HG03196 (cell line): Measurements from ENCODE around the gene ABCG1.

Experiments
- ATAC-seq: cut with Tn5 transposase; IDR thresholded peaks from one replicate; pipeline ENCODE4 v1.9.1; 2021; ENCODE audit not compliant: unreplicated experiment

Gene ABCG1

DNA sequence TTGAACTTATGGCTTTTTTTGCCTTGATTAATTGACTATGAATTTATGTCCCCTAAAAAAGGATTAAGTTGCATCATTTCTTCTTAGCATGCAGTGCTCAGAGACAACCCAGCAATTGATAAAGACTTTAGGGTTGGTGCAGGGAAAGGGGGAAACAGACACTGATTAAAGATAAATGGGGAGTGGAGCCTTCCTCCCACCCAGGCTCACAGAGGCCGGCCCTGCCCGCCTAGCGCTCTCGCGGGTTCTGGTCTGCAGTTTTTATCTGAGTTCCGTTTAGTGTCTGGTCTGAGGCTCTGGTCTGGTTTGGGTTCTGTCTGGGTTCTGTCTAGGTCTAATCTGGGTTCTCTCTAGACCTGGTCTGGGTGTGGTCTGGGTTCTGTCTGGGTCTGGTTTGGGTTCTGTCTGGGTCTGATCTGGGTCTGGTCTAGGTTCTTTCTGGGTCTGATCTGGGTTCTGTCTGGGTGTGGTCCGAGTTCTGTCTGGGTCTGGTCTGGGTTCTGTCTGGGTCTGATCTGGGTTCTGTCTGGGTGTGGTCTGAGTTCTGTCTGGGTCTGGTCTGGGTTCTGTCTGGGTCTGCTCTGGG is 48.1 kb downstream of the ABCG1 start:
- ATAC-seq = no peak

DNA sequence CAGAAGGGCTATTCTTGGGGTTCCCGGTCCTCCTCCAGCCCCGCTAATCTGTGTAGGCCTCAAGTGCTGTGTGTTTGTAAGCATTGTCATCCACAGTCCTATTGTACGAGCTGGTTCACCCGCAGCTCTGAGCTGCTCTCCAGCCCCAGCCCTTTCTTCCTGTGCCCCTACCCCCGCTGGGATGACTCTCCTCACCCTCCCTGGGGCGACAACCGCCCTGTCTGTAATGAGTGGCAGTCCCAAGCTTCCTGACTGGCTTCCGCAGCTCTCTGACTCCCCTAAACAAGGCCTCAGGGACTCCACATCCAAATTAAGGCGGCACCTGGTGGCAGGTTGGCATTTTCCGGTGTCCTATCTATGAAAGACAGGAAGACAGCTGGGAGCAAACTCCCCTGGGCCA is 50.4 kb downstream of the ABCG1 start:
- ATAC-seq = no peak

DNA sequence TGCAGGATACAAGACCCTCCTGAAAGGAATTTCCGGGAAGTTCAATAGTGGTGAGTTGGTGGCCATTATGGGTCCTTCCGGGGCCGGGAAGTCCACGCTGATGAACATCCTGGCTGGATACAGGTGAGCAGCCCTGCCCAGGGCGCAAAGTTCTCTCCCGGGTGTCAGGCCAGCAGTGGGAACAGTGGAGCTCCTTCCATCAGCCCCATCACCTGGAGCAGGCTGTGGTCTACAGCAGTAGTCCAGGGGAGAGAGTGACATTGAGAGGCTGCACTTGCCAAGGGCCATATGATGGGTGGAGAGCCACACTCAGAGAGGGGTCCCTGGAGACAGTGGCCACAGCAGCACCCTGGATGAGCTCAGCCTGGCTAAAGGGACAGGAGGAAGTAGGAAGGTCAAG is 52.1 kb downstream of the ABCG1 start:
- ATAC-seq = no peak

DNA sequence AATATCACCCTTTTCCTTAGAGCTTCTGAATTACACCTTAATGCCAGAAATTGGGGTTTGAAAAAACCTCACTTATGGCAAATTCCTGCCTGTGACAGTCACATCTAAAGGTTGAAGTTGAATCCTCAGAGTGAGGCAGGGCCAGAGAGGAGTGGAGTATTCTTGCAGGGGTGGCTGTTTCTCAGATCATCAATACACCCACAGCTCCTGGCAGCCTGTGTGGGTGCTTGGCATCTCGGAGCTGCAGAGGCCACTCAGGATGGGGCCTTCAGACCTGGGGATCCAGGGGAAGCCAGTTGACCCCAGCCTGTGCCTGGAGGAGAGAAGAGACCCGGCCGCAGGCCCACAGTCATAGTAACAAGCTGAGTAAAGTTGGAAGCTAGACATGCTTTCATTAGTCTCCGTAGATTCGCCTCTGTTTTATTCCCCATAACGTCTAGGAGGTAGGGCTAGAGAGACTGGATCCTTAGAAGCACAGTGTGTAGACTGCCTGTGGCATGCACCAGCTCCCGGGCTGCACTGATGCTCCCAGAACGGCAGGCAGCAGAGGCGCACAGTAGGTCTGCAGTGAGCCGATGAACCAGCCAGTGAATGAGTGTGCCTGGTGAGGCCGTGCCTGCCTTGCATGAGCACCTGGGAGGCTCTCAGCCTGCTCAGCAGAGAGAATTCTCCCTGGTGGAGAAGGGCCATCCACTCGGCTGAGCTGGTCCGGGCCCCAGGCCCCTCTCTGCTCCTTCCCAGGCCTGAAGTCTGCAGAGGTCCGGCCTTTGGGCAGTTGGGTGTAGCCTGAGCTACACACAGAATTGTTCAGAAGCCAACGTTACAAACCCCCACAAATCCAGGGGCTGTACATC is 53.4 kb downstream of the ABCG1 start:
- no peak for ATAC-seq

DNA sequence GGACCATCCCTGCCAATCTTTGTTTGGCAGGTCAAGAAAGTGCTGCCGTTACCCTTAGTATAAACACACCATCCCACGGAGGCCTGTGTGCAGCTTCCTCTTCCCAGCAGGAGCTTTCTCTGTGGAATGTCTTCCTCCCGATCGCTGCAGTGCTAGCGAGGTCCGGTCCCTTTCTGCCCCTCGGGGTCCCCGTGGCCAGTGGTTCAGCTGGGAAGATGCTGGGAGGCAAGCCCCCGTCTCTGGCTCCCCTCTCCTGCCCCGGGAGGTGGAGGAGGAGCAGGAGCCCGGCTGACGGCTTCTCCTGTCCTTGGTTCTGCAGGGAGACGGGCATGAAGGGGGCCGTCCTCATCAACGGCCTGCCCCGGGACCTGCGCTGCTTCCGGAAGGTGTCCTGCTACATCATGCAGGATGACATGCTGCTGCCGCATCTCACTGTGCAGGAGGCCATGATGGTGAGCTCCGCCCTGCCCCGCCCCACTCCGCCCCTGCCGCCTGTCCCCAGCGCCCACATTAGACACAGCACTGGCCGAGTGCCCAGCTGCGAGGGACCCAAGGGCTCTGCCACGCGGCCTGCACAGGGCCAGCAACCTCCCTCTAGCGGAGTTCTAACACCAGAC is 54.2 kb downstream of the ABCG1 start:
- no peak for ATAC-seq

DNA sequence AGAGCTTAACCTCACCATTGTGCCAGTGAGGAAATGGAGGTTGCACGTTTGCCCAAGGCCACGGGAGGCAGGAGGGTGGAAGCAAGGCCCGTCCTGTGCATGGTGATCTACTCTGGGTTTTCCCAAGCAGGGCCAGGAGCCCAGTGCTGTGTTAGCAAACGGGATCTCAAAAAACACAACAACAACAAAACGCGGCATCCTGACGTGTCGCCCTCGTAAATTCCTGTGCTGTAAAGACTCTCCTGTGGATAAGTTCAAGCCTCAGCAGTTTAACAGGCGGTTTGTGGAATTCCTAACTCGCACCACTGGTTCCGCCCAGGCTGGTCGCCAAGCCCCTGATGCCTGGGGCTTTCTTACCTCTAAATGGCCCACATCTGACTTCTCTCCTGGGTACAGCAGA is 57.1 kb downstream of the ABCG1 start:
- no peak for ATAC-seq

DNA sequence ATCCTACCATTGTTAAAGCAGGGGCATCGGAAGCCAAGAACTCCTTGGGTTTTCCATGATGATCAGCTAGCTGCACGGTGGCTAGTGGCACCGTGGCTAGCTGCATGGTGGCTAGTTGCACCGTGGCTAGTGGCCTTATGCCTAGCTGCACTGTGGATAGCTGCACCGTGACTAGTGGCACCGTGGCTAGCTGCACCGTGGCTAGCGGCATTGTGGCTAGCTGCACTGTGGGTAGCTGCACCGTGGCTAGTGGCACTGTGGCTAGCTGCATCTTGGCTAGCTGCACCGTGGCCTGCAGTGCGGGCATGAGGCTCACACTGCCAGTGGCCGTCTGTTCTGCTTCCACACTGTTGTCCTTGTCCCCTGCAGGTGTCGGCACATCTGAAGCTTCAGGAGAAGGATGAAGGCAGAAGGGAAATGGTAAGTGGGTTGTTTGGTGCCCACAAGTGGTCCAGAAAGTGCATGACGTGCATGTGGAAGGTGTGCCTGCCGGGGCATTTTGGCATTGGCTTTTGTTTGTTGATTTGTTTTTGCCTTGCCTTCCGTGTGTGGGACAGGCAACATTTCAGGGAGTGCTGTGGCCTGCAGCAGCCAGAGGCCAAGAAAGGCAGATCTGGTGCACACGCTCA is 57.7 kb downstream of the ABCG1 start:
- no peak for ATAC-seq

DNA sequence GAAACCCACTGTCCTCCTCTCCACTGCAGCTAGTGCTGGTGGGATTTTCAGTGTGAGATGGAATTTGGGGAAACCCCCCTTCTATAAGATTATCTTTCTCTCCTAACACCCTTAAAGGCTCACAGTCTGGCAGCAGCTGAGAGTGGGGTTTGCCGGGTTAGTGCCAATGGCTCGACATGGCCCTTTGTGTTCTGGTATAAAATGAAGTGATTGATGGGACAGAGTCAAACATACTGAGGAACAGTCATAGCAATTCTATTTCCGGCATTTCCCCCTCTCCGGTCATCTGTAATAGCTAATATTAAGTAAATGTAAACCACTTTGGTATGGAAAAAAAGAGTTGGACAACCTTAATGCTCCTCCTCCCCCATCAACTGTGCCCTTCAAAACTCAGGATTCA is 58.7 kb downstream of the ABCG1 start:
- ATAC-seq = no peak

DNA sequence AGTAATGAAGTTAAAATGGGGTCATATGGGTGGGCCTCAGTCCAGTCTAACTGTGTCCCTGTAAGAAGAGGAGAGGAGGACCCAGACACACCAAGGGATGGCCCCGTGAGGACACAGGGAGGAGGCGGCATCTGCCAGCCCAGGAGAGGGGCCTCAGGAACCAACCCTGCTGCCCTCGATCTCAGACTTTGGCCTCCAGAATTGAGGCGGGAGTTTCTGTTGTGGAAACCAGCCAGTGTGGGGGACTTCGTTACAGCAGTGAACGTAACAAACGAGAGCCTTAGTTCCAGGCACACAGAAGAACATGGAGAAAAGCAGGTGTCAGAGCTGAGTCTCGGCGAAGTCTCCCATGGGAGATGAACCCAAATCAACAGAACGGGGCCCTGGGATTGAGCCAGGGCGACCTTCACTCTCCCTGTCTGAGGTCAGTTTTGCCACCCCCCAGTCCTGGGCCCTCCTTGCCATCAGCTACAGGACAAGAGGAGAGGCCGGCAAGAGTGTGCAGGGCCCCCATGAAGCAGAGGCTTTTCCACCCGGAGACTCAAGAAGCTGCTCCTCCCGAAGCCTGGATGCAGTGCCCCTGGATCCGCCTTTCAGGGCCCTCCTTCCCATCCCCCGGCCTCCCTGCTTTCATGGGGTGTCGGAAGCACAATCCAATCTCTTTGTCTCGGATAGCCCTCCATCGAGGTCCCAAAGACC is 59.7 kb downstream of the ABCG1 start:
- no peak for ATAC-seq

DNA sequence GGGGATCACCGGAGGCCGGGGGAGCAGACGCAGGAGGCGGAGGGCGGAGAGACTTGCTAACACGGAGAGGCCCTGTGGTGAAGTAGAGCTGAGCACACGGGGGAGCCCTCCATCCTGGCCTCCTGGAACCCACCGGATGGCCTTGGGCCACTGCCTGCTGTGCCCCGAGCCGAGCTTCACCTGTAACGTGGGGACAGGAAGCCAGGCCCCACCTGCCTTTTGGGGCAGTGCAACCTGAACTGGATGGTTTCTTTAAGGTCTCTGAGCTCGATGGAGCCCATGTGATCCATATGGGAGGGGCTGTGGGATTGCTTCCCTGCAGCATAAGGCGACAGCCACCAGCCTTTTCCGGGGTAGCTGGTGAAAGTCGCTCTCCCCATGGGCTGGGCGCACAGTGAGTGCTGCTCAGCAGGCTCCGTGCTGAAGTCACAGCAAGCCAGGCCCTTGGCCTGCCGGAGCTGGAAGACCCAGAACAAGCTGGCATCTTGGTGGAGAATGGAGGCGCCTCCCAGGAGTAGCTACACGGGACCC is 60.5 kb downstream of the ABCG1 start:
- no peak for ATAC-seq

DNA sequence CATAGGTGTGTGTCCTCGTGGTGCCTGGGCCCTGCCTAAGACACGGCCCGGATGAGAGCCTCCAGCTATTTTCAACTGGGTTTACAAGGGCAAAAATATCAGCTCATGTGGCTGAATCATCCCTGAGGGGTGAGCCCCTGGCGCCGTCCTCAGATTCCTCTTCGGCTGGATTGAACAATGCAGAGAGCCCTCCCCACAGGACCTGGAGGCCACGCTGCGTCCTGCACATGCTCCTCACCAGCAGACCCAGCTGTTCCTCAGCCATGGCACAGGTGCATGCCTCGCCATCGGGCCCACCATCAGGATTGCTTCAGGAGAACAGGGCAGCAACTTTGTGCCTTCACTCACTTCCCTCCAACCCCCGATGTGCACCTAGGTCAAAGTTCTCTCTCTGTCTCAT is 60.9 kb downstream of the ABCG1 start:
- ATAC-seq = no peak

DNA sequence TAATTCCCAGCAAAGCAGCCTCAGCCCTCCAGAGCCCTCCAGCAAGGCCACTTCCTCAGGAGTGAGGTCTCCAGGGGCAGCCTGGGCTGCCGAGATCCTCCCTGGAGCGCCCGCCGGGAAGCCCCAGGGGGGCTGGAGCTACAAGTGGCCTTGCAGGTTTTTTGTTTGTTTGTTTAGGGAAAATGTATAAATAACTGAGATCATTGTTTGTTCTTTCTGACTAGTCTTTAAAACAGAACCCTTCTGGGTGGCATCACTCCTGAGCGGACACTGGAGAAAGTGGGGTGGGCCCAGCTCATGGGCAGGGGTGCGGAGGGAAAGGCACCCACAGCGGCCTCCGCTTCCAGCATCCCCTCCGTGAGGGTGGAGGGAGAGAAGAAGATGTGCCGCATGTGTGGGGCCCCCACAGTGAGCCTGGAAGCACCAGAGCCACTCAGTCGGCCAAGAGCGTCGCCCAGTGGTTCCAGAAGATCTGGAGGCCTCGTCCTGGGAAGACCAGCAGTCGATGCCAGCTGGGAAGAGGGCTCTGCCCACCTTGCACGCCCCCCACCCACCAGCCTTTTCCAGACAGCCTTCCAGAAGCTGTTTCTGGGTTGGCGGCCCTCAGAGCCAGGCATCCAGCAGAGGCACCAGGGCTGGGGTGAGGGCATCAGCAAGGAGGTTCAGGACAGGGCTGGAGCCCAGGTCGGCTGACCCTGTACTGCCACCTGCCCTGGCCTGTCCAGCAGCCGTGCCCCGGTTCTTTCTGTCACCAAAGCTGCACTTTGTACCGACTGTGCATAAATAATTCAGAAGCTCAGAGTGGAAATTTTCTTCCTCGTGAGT is 61.6 kb downstream of the ABCG1 start:
- ATAC-seq = no peak

DNA sequence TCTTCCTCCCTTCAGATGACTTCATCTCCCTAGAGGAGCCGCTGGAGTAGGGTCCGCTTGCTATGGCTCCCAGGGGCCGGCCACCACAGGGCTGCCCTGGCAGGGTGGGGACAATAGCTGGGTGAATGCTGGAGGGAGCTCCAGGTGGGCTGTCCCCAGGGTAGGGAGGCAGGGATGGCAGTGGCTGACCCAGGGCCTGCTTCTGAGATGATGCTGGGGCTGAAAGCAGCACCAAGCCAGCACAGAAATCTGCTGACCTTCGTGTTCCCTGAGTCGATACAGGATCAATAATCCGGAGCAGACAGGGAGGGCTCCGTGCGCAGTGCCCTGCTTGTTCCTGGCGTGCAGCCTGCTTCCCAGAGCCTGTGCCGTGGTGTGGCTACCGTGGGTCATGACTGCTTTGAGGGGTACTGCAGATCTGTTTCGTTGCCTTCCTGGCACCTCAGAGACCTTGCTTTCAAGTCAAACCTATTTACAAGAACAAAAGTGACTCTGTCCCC is 62.3 kb downstream of the ABCG1 start:
- ATAC-seq = no peak

DNA sequence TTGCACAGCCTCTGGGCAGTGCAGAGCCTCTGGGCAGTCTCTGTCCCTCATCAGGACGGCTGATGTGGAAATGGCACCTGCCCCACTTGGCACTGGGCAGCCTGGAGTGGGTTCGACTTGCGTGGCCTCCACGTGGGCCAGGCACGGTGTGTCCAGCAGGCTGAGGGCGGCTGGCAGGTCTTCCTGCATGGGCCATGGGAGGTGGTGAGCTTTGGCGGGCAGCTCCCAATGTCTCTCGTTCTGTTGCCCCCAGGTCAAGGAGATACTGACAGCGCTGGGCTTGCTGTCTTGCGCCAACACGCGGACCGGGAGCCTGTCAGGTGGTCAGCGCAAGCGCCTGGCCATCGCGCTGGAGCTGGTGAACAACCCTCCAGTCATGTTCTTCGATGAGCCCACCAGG is 63.1 kb downstream of the ABCG1 start:
- ATAC-seq = no peak

DNA sequence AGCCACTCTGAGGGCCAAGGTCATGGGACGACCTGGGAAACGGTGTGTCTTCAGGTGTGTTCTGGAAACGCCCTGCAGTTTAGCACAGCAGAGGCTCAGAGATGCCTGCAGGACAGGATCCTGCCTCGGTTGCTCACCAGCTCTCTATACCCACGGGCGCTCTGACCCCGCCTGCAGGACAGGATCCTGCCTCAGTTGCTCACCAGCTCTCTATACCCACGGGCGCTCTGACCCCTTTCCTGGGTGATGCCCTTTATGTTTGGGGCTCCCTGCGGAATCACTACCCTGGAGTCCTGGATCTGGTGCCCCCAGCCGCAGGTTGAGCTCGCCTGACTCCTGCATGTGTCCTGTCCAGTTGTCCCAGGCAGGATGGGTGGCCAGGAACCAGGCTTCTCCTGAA is 63.8 kb downstream of the ABCG1 start:
- no peak for ATAC-seq

DNA sequence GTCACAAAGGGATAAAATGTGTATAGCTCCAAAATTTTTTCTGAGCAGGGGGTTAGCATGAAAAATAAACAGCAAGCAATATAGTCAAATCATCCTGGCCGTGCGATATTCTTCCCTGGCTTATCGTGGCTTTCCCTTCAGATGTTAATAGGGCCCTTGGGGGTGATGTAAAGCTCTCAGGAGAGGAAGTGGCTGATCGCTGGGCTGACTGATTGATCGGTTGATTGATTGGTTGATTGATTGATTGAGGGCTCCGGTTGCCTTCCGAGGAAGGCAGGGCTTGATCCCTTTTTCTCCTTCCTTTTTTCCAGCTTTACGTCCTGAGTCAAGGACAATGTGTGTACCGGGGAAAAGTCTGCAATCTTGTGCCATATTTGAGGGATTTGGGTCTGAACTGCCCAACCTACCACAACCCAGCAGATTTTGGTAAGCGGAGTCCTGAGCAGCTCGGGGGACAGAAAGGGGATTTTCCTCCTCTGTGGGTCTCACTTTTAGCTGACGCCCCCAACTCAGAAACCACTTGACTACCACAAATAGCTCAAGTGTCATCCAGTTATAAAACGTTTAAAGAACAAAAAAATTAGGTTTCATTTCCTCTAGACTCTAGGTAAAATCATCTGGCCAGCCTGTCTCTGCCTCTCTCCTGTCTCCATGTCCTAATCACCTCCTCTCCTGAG is 66.8 kb downstream of the ABCG1 start:
- no peak for ATAC-seq

DNA sequence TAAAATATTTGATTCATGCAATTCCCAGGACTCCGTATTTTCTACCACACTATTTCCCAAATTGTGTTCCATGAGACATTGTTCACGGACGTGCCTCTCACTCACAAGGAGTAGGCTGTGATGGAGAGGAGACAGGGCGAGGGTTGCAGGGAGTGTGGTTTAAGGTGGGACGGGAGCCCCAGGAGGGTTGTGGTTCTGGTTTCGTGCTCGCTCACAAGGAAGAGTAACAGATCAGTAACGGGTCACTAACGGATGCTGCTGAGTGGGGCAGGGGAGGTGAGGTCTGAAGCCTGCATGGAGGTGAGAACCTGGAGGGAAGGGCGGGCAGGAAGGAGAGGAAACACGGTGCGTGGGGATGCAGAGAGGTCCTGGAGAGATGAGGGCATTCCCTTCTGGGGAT is 67.5 kb downstream of the ABCG1 start:
- no peak for ATAC-seq

DNA sequence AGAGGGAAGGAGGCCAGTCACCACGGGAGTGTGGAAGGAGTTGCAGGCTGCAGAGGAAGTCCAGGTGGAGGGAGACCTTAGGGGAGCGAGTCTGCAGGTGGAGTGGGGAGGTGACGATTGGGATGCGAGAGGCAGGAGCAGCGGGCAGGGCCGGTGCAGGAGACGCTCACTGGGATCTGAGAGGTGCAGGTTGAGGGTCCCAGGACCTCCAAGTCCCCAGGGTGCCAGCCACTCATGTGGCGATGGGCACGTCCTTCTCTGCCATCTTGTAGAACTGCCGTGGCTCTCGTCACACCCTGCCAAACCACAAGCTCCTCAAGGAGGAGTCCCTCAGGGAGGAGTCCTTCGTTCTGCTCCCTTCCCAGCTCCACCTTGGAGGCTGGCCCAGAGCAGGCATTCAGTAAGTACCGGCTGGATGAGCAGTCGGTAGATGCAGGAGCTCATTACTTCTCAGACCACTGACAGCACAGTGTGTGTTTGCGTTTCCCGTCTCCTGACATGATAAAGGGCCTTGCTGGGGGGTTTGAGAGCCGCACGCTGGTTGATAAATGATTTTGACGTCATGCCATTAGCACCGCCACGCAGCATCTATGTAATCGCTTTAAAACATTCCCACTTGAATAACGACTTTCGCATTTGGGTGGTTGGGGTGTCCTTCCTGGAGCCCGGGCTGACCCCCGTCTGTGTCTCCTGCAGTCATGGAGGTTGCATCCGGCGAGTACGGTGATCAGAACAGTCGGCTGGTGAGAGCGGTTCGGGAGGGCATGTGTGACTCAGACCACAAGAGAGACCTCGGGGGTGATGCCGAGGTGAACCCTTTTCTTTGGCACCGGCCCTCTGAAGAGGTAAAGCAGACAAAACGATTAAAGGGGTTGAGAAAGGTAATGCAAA is 68.5 kb downstream of the ABCG1 start:
- ATAC-seq = no peak
